ENCODE results near the gene IL12RB2.

DNA sequence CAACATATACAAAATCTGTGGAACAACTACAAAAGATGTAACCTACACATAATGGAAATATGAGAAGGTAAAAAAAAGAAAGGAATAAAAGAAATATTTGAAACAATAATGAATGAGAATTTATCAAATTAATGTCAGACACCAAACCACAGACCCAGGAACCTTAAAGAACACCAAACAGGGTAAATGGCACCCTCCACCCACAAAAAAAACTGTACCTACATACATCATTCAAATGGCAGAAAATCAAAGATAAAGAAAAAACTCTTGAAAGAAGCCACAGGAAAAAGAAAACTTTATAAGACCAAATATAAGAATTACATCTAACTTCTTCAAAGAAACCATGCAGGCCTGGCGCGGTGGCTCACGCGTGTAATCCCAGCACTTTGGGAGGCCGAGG is 54.0 kb downstream of the IL12RB2 start:
- TF ChIP-seq, protein P1, sequence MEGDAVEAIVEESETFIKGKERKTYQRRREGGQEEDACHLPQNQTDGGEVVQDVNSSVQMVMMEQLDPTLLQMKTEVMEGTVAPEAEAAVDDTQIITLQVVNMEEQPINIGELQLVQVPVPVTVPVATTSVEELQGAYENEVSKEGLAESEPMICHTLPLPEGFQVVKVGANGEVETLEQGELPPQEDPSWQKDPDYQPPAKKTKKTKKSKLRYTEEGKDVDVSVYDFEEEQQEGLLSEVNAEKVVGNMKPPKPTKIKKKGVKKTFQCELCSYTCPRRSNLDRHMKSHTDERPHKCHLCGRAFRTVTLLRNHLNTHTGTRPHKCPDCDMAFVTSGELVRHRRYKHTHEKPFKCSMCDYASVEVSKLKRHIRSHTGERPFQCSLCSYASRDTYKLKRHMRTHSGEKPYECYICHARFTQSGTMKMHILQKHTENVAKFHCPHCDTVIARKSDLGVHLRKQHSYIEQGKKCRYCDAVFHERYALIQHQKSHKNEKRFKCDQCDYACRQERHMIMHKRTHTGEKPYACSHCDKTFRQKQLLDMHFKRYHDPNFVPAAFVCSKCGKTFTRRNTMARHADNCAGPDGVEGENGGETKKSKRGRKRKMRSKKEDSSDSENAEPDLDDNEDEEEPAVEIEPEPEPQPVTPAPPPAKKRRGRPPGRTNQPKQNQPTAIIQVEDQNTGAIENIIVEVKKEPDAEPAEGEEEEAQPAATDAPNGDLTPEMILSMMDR (IDR thresholded peaks at IDR 0.05; ENCODE audit: low read depth, low read length) = no peak
- TF ChIP-seq POLR2A (IDR thresholded peaks at IDR 0.05; ENCODE audit: extremely low read depth, insufficient read length) (no peak), MYC (IDR thresholded peaks at IDR 0.05; ENCODE audit: low read depth, low read length) (no peak)
- TF ChIP-seq, protein P2, sequence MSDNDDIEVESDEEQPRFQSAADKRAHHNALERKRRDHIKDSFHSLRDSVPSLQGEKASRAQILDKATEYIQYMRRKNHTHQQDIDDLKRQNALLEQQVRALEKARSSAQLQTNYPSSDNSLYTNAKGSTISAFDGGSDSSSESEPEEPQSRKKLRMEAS (IDR thresholded peaks at IDR 0.05; ENCODE audit: low read depth, low read length) = no peak

Measured in NB4 (cell line).